ENCODE data around the gene PPP1R3F.

- TF ChIP-seq CTCF (IDR thresholded peaks at IDR 0.05) = no peak
- TF ChIP-seq POLR2A (IDR thresholded peaks at IDR 0.05) = no peak
Observed at GRCh38 chrX:49220100-49220499, 49.5 kb upstream of the PPP1R3F start.
